ENCODE measurements around the gene FXYD2.

FXYD2 gene

GRCh38 chr11:117824571-117825537 is at the start of gene FXYD2:
TSS of gene FXYD2 (minus strand) at chr11:117824744. CDS start at chr11:117824678, 66 bp downstream.
- TF ChIP-seq GATA2 (IDR thresholded peaks at IDR 0.05; ENCODE audit: low read depth, low read length) (no peak), GATA3 (IDR thresholded peaks at IDR 0.05; ENCODE audit: low read depth, low read length) (no peak)

GRCh38 chr11:117873828-117874125 is 49.2 kb upstream of the FXYD2 start:
- no peak for TF ChIP-seq GATA3 (IDR thresholded peaks at IDR 0.05; ENCODE audit: low read depth, low read length)
- no peak for TF ChIP-seq GATA2 (IDR thresholded peaks at IDR 0.05; ENCODE audit: low read depth, low read length)

GRCh38 chr11:117872975-117873827 is 48.7 kb upstream of the FXYD2 start:
- TF ChIP-seq GATA3 (IDR thresholded peaks at IDR 0.05; ENCODE audit: low read depth, low read length), result no peak
- no peak for TF ChIP-seq GATA2 (IDR thresholded peaks at IDR 0.05; ENCODE audit: low read depth, low read length)

- TF ChIP-seq GATA3 (IDR thresholded peaks at IDR 0.05; ENCODE audit: low read depth, low read length), result no peak
Observed at GRCh38 chr11:117872420-117872961, 47.9 kb upstream of the FXYD2 start.

GRCh38 chr11:117871784-117872183 is 47.2 kb upstream of the FXYD2 start:
- TF ChIP-seq GATA3 (IDR thresholded peaks at IDR 0.05; ENCODE audit: low read depth, low read length) (no peak), GATA2 (IDR thresholded peaks at IDR 0.05; ENCODE audit: low read depth, low read length) (no peak)

- no peak for TF ChIP-seq GATA3 (IDR thresholded peaks at IDR 0.05; ENCODE audit: low read depth, low read length)
- TF ChIP-seq GATA2 (IDR thresholded peaks at IDR 0.05; ENCODE audit: low read depth, low read length), result no peak
Observed at GRCh38 chr11:117871160-117871559, 46.6 kb upstream of the FXYD2 start.

GRCh38 chr11:117870103-117870952 is 45.8 kb upstream of the FXYD2 start:
- TF ChIP-seq GATA2 (IDR thresholded peaks at IDR 0.05; ENCODE audit: low read depth, low read length), result no peak
- TF ChIP-seq GATA3 (IDR thresholded peaks at IDR 0.05; ENCODE audit: low read depth, low read length), result no peak

- TF ChIP-seq GATA3 (IDR thresholded peaks at IDR 0.05; ENCODE audit: low read depth, low read length) (no peak), GATA2 (IDR thresholded peaks at IDR 0.05; ENCODE audit: low read depth, low read length) (no peak)
Observed at GRCh38 chr11:117869604-117870003, 45.1 kb upstream of the FXYD2 start.

- TF ChIP-seq GATA3 (IDR thresholded peaks at IDR 0.05; ENCODE audit: low read depth, low read length) (no peak), GATA2 (IDR thresholded peaks at IDR 0.05; ENCODE audit: low read depth, low read length) (no peak)
Observed at GRCh38 chr11:117868815-117869561, 44.4 kb upstream of the FXYD2 start.

GRCh38 chr11:117868088-117868487 is 43.5 kb upstream of the FXYD2 start:
- TF ChIP-seq GATA2 (IDR thresholded peaks at IDR 0.05; ENCODE audit: low read depth, low read length) (no peak), GATA3 (IDR thresholded peaks at IDR 0.05; ENCODE audit: low read depth, low read length) (no peak)

GRCh38 chr11:117866526-117866925 is 42.0 kb upstream of the FXYD2 start:
- TF ChIP-seq GATA2 (IDR thresholded peaks at IDR 0.05; ENCODE audit: low read depth, low read length) (no peak), GATA3 (IDR thresholded peaks at IDR 0.05; ENCODE audit: low read depth, low read length) (no peak)

- TF ChIP-seq GATA2 (IDR thresholded peaks at IDR 0.05; ENCODE audit: low read depth, low read length) (no peak), GATA3 (IDR thresholded peaks at IDR 0.05; ENCODE audit: low read depth, low read length) (no peak)
Observed at GRCh38 chr11:117863383-117863782, 38.8 kb upstream of the FXYD2 start.

GRCh38 chr11:117862753-117863152 is 38.2 kb upstream of the FXYD2 start:
- TF ChIP-seq GATA3 (IDR thresholded peaks at IDR 0.05; ENCODE audit: low read depth, low read length) (no peak), GATA2 (IDR thresholded peaks at IDR 0.05; ENCODE audit: low read depth, low read length) (no peak)

Data from SH-SY5Y (cell line).